NCI-H1436 (cell line): ENCODE data around the gene LELP1.
"Not testable (repeated sequence)": the region's sequence is repeated elsewhere in the genome, so short reads cannot be mapped to it uniquely, and the experiment has no call there.

Experiments
- DNase-seq: peaks from one replicate; lab custom pipeline; 2025; lab: John Stamatoyannopoulos, UW

Gene LELP1

DNA sequence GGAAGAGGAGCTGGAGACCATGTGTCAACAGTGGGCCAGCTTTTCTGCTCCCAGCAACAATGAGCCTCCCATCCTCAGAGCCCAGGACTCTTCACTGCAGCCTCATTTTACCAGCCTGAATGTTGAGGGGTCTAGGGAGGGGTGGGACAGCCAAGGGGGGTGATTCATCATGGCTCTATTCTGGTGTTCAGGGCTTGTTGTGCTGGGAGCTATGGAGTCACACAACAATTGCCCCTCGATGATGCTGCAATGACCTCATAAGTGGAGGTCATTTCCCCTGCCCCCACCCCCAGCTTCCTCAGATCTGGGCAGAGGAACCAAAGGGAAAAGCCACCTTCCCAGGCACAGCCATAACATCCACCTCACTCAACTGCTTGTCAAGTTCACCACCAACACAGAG, at the start of gene LELP1:
Gene LELP1 (plus strand): TSS at position 301 of the 400 bp plus-strand sequence. CDS start 1,278 bp downstream, outside the sequence.
- no peak for DNase-seq

DNA sequence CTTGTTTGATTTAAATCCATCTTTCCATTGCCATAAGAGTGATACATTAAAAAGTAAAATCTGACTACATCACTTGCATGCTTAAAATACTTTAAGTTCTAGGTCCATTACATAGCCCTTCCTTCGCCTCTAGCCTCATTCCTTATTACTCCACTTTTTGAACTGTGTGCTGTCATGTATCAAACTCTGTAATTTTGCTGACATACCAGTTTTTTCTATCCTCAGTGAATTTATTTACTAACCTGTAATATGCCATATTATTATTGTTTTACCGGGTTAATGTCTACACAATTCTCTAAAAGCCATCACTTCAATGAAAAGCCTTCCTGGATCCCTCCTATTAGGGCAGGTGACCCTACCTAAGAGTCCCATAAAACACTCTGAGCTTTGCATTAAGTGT, 47.7 kb upstream of the LELP1 start:
- DNase-seq, result no peak

DNA sequence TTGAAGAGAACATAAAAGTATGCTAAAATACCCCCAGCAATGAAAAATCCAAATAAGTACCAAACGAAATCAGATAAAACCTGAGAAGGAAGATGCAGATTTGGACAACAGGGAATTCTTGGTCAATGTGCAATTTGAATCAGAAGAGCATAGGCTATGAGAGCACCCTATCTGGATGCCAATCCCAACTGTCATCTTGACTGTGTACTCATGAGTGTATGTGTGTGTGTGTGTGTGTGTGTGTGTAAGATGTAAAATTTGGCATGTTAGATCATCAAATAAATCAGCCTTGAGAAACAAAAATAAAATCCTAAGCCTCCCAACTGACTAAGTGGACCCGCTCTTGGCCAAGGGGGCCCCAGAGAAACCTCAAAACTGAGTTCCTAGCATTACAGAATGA, 34.5 kb upstream of the LELP1 start:
- no peak for DNase-seq

DNA sequence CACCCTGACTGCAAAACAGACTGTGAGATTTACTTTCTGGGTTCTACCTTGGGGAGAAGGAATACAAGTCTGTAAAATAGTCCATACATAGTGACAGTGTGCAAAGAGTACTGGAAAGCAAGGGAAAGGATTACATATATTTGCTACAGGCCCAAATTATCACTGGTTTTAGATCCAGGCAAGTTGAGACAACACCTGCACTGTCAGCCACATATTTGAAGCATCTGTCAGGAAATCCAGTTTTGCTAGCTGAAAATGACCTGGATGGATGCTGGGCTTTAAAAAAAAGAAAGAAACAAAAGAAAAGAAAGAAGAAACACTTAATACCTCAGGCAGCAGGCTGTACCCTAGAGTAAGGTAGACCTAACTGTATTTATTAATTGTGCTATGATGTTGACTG, 28.6 kb upstream of the LELP1 start:
- no peak for DNase-seq

DNA sequence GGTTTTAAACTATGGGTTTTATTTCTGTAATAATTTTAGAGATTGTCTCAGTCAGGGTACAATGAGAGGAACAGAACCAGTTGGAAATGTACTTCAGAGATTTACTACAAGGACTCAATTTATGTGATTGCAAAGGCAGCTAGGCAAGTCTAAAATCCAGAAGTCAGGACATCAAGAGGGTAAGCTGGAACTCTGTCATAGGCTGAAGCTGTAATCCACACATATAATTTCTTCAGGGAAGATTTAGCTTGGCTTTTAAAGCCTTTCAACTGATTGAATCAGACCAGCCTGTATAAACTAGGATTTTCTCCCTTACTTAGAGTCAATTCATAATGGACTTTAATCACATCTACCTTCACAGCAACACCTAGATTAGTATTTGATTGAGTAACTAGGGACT, 24.3 kb upstream of the LELP1 start:
- no peak for DNase-seq

DNA sequence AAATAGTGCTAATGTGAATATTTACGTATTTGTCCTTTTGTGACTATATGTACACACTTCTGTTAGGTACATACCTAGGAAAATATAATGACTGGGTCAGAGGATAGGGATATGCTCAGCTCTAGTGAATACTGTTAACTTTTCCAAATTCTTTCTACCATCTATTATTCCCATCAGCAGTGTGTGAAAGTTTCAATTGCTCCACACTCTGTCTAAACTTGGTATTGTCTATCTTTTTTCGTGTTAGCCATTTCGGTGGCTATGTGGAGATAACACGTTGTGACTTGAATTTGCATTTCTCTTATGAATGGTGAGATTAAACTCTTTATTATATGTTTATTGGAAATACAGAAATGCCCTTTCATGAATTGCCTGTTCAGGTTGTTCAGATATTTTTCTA, 22.7 kb upstream of the LELP1 start:
- DNase-seq, result no peak

DNA sequence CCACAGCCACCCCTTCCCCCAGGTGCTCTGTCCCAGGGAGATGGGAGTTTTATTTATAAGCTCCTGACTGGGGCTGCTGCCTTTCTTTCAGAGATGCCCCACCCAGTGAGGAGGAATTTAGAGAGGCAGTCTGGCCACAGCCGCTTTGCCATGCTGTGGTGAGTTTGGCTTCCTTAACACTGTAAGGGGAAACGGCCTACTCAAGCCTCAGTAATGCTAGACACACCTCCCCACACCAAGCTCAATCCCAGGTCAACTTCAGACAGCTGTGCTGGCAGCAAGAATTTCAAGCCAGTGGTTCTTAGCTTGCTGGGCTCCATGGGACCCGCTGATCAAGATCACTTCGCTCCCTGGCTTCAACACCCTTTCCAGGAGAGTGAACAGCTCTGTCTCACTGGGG, 14.9 kb upstream of the LELP1 start:
- not testable (repeated sequence) for DNase-seq

DNA sequence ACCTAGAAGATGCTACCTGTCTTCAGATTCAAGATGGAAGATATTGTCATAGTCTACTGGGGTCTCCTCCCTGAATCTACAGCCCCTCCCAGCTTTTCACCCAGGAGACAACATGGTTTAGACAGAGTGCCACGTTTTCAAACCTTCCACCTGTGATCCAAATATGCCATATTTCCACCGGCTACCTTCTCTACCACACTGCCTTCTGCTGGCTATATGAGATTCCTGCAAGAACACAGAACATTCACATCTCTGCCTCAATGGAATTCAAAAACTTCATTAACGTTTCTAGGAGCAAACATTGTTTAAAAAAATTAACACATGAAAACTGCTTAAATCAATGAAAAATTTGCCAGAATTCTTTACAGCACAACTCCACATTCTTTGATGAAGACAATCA, 12.9 kb upstream of the LELP1 start:
- DNase-seq, result no peak

DNA sequence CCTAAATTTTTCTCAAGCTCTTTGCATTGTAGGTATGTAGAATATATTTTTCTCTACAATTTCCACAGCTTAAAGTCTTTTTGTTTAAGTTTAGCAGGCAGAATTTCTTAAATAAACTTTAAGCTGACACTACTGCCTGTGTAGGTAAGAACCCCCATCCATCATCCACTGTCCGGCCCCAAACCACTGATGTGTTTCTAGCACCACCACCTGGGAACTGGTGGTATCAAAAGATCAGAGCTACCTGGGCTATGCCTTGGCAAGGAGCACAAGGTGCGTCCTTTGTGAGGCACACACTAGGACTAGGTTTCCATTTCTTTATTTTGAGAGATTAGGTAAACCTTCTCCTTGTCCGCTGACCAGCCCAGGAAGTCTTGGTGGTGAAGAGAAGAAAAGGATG, 10.5 kb upstream of the LELP1 start:
- DNase-seq, result peak; percentile 4

DNA sequence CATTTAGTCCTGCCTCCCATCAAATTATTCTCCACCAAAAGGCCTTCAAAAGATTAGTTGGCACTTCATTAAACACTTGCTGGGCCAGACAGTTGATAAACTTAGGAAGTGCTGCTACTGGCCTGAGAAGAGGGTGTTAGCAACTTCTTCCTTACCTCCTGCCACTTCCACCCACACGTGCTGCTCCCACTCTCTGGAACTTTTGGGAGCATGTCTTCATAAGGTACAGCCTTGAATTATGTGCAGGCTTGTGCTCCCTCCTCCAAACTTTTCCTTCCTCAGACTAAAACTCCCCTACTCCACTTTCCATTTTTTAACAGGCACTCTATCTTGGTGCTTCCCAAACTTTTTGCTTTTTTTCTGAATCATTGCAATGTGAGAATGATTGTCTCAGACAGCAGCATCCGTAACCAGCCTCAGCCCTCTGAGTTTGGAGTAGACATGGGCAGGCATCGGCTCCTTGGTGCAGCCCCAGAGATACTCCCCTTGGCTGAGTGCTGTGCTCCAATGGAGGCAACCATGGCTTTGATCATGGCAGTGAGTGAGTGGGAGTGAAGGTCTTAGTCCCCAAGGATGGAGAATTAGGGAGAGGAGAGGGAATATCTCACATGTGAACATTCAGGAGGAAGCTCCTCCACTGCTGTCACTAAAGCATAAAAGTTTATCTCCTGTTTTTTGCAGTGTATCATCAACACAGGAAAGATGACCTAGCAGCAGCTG, 8.7 kb upstream of the LELP1 start:
- DNase-seq, result no peak

DNA sequence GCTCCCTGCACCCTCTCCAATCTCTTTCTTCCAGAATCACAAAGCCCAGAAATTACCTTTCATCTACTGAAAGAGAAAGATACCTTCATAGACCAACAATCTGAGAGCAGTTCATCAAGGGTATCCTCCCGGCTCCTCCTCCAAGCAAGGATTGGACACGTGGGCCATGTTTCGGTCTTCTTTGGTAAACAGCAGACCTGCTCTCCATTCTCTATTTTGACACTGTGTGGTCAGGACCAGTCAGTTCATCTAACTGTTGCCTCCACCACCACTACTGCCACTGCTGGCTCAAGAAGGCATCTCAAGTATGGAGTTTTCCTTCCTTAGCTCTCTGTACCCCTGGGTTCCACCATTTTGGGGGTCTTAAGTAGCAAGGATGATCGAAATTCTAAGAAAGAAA, 8.0 kb upstream of the LELP1 start:
- DNase-seq, result no peak

DNA sequence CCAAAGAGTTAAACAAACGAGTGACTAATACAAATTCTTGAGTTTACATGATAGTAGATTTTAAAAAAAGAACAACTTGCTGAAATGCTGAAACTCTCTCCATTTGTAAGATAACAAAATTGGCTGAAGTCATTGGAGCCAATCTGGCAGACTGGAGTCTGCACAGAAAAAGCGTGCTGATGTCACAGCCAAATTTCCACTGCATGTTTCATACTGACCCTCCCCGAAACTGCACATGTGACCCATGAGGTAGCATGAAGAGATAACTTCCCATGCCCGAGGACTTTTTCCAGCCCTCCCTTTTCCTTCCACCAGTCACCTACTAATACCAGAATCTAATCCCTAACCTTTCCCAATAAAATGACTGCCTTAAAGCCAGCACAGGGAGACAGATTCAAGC, 1.2 kb upstream of the LELP1 start:
- no peak for DNase-seq

DNA sequence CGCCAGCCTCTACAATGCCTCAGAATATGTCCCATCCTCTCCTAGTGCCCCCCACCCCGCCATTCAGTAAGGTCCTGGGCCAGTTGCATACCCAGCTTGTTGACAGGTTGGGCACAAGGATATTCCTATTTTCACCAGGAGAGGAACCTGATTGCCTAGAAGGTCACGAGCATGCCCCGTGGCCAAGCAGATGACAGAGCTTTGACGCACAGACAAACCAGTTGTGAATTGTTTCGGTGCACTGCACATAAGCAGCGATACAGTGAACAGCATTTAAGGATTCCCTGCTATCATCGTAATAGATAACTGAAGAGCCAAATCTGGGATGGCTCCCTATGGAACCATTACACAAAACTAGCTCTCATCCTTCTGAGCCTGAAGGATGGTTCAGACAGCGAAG, 3.4 kb downstream of the LELP1 start:
- DNase-seq, result no peak

DNA sequence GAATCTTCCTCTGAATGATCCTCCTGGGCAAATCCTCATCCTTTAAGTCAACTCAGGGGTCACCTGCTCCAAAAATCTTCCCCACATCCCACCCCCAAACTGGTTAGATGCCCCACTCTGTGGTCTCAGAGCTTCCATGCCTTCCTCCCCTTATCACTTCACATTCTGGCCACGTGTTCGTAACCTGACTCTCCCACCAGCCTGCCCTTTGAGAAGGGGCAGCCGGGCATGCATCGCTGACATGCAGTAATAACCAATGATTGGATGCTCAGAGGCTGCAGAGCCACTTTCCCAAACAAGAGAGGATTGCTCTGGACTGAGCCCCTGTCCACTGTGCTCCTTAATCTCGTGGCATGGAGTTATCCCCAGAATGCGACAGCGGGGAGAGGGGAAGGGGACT, 7.0 kb downstream of the LELP1 start:
- DNase-seq, result no peak

DNA sequence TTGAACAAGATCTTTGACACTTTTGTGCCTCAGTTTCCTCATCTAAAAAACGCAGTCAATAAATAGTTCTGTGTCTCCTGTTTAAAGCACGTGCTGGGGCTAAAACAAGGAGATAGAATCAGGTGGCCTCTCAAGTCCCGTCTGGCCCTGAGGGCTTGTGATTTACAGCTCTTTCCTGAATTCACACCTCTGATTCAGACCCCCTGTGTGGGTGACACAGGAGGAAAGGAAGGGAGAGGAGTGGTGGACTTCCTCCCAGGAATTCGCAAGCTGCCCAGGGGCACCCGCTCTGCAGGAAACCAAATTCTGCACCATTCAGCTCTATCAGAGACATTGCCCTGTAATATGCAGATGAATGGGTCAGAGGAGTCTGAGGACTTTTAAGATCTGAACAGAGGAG, 9.0 kb downstream of the LELP1 start:
- no peak for DNase-seq

DNA sequence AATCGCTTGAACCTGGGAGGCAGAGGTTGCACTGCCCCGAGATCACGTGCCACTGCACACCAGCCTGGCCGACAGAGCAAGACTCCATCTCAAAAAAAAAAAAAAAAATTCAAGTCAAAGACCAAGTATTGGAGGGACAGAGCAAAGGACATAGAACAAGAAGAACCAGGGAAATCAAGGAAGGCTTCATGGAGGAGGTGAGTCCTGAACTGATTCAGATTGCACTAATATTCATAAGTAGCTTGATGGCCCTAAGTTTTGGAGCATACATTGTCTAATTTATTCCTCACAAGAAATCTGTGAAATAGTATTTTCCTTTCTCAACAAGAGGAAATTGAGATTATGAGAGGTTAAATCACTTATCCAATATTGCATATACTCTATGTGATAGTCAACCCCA, 10.3 kb downstream of the LELP1 start:
- no peak for DNase-seq

DNA sequence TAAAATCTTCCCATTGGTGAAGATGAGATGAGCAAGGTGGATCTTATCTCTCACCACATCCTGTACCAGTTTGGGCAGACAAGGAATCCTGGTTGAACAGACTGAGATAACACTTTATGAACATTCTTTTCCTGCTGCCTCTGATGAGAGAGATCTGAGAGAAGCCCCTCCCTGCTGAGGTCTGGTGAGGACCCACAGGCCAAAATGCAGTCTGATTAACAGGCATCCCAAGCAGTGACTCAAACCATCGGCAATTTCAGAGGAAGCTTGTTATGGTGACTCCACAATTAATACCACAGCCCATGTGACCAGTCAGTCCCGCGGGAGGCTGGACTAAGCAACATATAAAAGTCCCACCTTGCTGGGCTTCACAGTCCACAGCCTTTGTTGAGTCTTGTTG, 14.0 kb downstream of the LELP1 start, which contains the start of gene PRR9:
Gene PRR9 (plus strand): TSS at position 373 of the 400 bp plus-strand sequence. CDS start 561 bp downstream, outside the sequence.
- DNase-seq, result no peak

DNA sequence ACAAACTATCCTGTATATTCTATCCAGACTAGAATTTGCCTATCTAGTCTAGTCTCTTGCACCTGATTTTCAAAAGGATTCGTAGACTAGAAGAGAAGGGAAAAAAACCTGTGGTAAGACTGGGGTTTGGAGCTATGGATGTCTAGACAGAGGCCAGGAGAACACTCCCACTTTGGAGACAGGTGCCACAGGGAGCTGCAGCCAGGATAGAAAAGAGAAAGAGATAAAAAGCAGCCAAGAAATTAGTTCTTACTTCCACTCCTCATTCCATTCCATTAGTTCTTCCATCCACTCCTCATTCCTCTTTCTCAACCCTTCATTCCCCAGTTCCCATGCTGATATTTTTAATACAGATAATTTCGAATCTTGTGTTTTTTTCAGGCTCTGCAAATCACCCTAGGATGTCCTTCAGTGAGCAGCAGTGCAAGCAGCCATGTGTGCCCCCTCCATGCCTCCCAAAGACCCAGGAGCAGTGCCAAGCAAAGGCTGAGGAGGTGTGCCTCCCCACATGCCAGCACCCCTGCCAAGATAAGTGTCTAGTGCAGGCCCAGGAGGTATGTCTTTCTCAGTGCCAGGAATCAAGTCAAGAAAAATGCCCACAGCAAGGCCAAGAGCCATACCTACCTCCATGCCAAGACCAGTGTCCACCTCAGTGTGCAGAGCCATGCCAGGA, 14.7 kb downstream of the LELP1 start:
- no peak for DNase-seq

DNA sequence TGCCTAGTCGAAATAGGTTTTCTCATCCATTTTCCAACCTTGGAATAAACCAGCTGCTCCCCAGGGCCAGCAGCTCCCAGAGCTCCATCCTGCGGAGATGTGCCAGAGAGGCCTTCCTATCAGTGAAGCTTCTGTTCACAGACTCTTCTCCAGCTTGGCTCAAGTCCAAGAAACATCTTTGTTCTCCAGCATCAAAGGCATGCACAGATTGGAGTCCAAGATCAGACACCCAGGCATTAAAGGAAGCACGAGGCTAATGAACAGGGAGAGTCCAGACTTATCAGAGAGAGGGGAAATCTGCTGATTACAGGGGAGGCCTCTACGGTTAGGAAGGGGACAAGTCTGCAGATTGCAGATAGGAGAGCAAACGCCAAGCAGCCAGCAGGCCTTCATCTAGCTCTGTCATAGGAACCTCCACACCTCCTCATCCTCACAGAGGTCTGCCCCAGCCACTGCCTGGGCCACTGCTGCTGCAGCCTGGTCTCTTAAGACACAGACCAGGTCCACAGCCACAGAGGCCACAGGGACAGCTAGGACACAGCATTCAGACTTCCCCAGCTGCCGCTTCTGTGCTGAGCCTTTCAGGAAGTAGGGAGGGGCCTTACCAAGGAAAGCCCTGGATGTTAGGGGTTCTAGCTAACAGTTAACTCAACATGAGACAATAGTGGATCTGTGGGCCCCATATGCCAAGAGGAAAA, 17.5 kb downstream of the LELP1 start:
- DNase-seq, result no peak

DNA sequence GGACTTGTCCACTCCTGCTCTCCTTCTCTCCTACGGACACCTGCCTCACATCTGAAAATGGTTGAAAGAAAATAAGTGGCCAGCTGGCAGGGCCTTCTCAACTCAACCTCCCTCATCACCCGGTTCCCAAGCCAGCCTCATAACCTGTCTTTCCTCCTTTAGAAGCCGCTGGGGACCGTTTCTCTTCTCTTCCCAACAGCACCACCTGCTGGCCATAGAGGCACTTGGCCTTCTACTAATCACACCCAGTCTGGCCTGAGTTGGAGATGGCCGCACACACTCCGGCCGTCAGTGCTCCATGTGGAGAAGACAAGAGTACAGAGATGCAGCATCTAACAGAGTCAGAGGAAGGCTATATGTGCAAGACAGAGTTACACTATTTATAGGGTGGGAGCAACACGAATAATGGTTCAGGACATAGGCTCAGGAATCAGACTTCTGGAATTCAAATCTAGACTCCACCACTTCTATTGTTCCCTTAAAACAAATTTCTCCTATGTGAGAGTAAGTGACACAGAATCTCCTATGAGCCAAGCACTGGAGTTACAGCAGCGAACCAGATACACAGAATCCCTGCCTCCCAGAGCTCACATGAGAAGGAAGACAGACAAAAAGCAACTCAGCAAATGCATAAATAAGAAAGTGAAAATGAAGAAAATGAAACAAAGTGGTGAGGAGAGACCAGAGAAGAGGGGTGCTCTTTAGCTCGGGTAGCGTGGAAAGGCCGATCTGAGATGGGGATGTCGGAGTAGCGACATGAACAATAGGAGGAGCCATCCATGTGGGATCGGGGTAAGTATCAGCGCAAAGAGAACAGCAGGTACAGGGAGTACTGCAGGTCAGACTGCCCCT, 20.0 kb downstream of the LELP1 start:
- DNase-seq, result peak; percentile 64

DNA sequence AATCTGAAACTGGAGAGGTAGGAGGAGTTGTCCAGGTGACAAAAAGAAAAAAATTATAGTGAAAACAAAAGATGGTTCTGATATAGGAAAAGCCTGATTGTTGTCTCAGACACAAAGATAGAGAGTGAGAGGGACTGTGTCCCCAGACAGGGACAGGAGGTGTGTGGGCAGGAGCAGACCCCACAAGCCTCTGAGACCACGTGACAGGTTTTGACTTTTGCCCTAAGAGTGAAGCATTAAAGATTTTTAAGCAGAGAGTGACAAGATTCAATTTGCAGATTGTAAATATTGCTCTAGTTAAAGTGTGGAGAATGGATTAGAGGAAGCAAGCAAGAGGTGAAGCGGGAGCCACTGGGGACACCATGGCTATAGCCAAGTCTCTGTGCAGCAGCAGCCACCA, 24.6 kb downstream of the LELP1 start:
- DNase-seq, result no peak

DNA sequence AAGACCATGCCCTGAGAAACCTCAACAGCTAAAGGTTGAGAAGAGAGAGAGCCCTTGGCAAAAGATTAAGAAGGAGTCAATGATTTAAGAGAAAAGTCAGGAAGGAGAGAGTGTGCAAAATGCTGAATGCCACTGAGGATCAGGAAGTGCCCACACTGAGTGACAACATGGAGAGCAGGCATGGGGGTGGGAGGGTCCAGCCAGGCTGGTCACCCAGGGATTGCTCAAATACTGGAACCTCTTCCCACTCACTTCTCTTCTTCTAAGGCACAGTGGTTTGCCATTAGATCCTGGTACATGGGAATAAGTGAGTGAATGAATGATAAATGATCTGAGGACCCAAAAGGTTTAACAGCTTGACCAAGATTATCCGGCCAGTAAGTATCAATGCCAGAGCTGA, 25.3 kb downstream of the LELP1 start:
- DNase-seq, result no peak
